HepG2 (cell line): Measurements from ENCODE around the gene SPRED2. TPM values are rescaled to one million over a fixed set of nuclear protein-coding genes. Genes with fewer than 3 reads are reported as not detected.

Experiments
- ATAC-seq: fragments of 200-7000 bp; cut with Tn5 transposase; 3 replicates; pipeline ENCODE4 v1.9.1; 2020; ENCODE audit warnings: mild to moderate bottlenecking, moderate library complexity
- BruUV-seq: library from RNA; stranded (reverse); fragments of 400-500 nt; replicated peaks from 2 replicates; lab custom pipeline; 2021; lab: Mats Ljungman, UMichigan
- CTCF ChIA-PET: fragments of 300-600 bp; formaldehyde crosslinking; extraction: SDS; loops from one replicate; lab custom pipeline; 2021; ENCODE audit warnings: low total read pairs, inconsistent platforms, low intra/inter-chr PET ratio; lab: Yijun Ruan, JAX
- POLR2A ChIA-PET: fragments of 350-600 bp; sonication (Branson Sonifier 250); formaldehyde crosslinking; loops from one replicate; lab custom pipeline; 2020; ENCODE audit warnings: antibody characterized with exemption, inconsistent platforms; lab: Yijun Ruan, JAX
- DNase-seq: peaks from one replicate; pipeline ENCODE4 v3.0.0-alpha.2; 2015; ENCODE audit warnings: low spot score
- FAIRE-seq: peaks from 3 replicates; lab custom pipeline; 2011; peaks lifted over from hg19 to GRCh38; lab: Jason Lieb, UNC
- H2AFZ ChIP-seq: one replicate; pipeline ENCODE4 v1.6.1; 2011; ENCODE audit warnings: low read length, inconsistent platforms
- H3K27ac ChIP-seq: fragments of 300-600 bp; 3 replicates; pipeline ENCODE4 v1.8.0; 2011; ENCODE audit warnings: mixed run types, mild to moderate bottlenecking, mixed read lengths, low read length, inconsistent platforms; ENCODE audit not compliant: insufficient read depth; ENCODE audit errors: extremely low read length
- H3K27me3 ChIP-seq, 2 experiments: fragments of 200-600 bp in 1 of 2; 2 replicates in 1 of 2; 3 replicates in 1 of 2; pipeline versions ENCODE4 v1.6.0 to v1.8.0; 2011; ENCODE audit warnings: low read length in 2 of 2, mild to moderate bottlenecking in 2 of 2, moderate library complexity in 2 of 2, inconsistent platforms in 1 of 2; ENCODE audit not compliant: insufficient read depth in 2 of 2, control insufficient read depth in 1 of 2
- H3K36me3 ChIP-seq, 2 experiments: fragments of 200-600 bp in 1 of 2; replicated peaks in 1 of 2; 2 replicates in 1 of 2; 3 replicates in 1 of 2; pipeline versions ENCODE4 v1.5.1 to v1.8.0; 2011; ENCODE audit warnings: low read length in 2 of 2, inconsistent platforms in 1 of 2; ENCODE audit not compliant: insufficient read depth in 2 of 2, control insufficient read depth in 1 of 2
- H3K4me1 ChIP-seq: 2 replicates; pipeline ENCODE4 v1.5.1; 2012; ENCODE audit warnings: low read length, inconsistent platforms; ENCODE audit not compliant: insufficient read depth
- H3K4me2 ChIP-seq: 2 replicates; pipeline ENCODE4 v1.6.0; 2011; ENCODE audit warnings: low read depth, low read length, inconsistent platforms
- H3K4me3 ChIP-seq, 3 experiments: fragments of 200-600 bp in 1 of 3; sonication (generic), shearing (Covaris generic) in 1 of 3; replicated peaks in 1 of 3; 2 replicates each; pipeline ENCODE4 v1.5.1; 2011 to 2016; ENCODE audit warnings: low read length in 3 of 3, inconsistent platforms in 2 of 3, low read depth in 2 of 3, mild to moderate bottlenecking in 2 of 3, control low read depth in 1 of 3, mixed read lengths in 1 of 3; ENCODE audit not compliant: insufficient read depth in 1 of 3
- H3K79me2 ChIP-seq: one replicate; pipeline ENCODE4 v1.6.1; 2011; ENCODE audit warnings: low read length, inconsistent platforms; ENCODE audit not compliant: insufficient read depth
- H3K9ac ChIP-seq: 2 replicates; pipeline ENCODE4 v1.6.0; 2011; ENCODE audit warnings: mild to moderate bottlenecking, low read depth, low read length, inconsistent platforms; ENCODE audit not compliant: insufficient read depth
- H3K9me3 ChIP-seq: 2 replicates; pipeline ENCODE4 v1.5.1; 2012; ENCODE audit warnings: mild to moderate bottlenecking, low read length
- H4K20me1 ChIP-seq: 2 replicates; pipeline ENCODE4 v1.6.0; 2011; ENCODE audit warnings: inconsistent platforms, mild to moderate bottlenecking, low read length, moderate library complexity; ENCODE audit not compliant: insufficient read depth
- BCL6 ChIP-seq: IDR thresholded peaks from 2 replicates; pipeline ENCODE4 v1.6.1; 2016; ENCODE audit warnings: missing genetic modification reagents, missing compliant biosample characterization
- CAMTA2 ChIP-seq: sonication (generic); formaldehyde crosslinking; IDR thresholded peaks from 2 replicates; pipeline ENCODE4 v1.4.0; 2020; ENCODE audit warnings: mild to moderate bottlenecking, missing genetic modification reagents, borderline replicate concordance
- KLF12 ChIP-seq: sonication (generic); formaldehyde crosslinking; IDR thresholded peaks from 2 replicates; pipeline ENCODE4 v1.4.0; 2020; ENCODE audit warnings: missing genetic modification reagents, borderline replicate concordance
- KMT2A ChIP-seq: sonication (generic); formaldehyde crosslinking; IDR thresholded peaks from 2 replicates; pipeline ENCODE4 v1.4.0; 2020; ENCODE audit warnings: missing genetic modification reagents
- MAFK ChIP-seq, 2 experiments: IDR thresholded peaks in 1 of 2; conservative IDR thresholded peaks in 1 of 2; 2 replicates each; pipeline ENCODE4 v1.6.1; 2011; ENCODE audit warnings: improper control_type of control experiment in 2 of 2, low read length in 2 of 2
- NR2F6 ChIP-seq, 2 experiments: IDR thresholded peaks; 2 replicates each; pipeline ENCODE4 v1.6.1; 2016; ENCODE audit warnings: antibody characterized with exemption in 1 of 2, mild to moderate bottlenecking in 1 of 2
- PATZ1 ChIP-seq: sonication (generic); formaldehyde crosslinking; IDR thresholded peaks from 2 replicates; pipeline ENCODE4 v1.4.0; 2020; ENCODE audit warnings: missing genetic modification reagents
- POLR2AphosphoS2 ChIP-seq: IDR thresholded peaks from 2 replicates; pipeline ENCODE4 v1.6.1; 2011; ENCODE audit warnings: low read depth, low read length, improper control_type of control experiment
- SALL2 ChIP-seq: sonication (generic); formaldehyde crosslinking; IDR thresholded peaks from 2 replicates; pipeline ENCODE4 v1.8.1; 2023; ENCODE audit warnings: mild to moderate bottlenecking, missing genetic modification reagents, inconsistent platforms
- YY1 ChIP-seq: IDR thresholded peaks from 2 replicates; pipeline ENCODE4 v1.6.1; 2011; ENCODE audit warnings: low read length, low read depth, moderate library complexity, mild to moderate bottlenecking; ENCODE audit not compliant: insufficient read depth, insufficient replicate concordance
- ZBTB4 ChIP-seq: sonication (generic); formaldehyde crosslinking; IDR thresholded peaks from 2 replicates; pipeline ENCODE4 v1.4.0; 2020; ENCODE audit warnings: missing genetic modification reagents, mild to moderate bottlenecking, borderline replicate concordance
- ZNF230 ChIP-seq: sonication (generic); formaldehyde crosslinking; IDR thresholded peaks from 2 replicates; pipeline ENCODE4 v1.4.0; 2020; ENCODE audit warnings: mild to moderate bottlenecking, missing genetic modification reagents
- ZNF430 ChIP-seq: sonication (generic); formaldehyde crosslinking; IDR thresholded peaks from 2 replicates; pipeline ENCODE4 v1.9.0; 2021; ENCODE audit warnings: mild to moderate bottlenecking, missing genetic modification reagents
- WGBS: methylation state at CpG from one replicate; pipeline ENCODE4 v1.1.6; 2017; ENCODE audit warnings: low lambda C conversion rate; 5-methylcytosine and 5-hydroxymethylcytosine counted together
- in situ Hi-C: cut with HindIII; loops from 2 replicates; pipeline ENCODE4 v1.10.0; 2017; ENCODE audit warnings: low pct_unique_long_range_greater_than_20kb; ENCODE audit not compliant: extremely low pct_ligation_motif_present
- intact Hi-C: fragments of 100-400 bp; cut with micrococcal nuclease; formaldehyde crosslinking; loops from one replicate; pipeline ENCODE4 v1.10.0; 2022; ENCODE audit not compliant: unreplicated experiment
- polyA plus RNA-seq, 8 experiments: library from polyadenylated mRNA; depleted of rRNA in 3 of 8; stranded (reverse) in 7 of 8; unstranded in 1 of 8; fragments of >200 nt; fragmentation: Illumina TruSeq in 4 of 8; extraction: Trizol in 4 of 8; gene quantifications; 2 replicates each; pipeline versions ENCODE4 v1.2.1 to v1.2.3, GENCODE V29; 2011 to 2016; ENCODE audit warnings: low read depth in 4 of 8, missing spikeins in 1 of 8, mixed read lengths in 1 of 8; ENCODE audit not compliant: insufficient read depth in 1 of 8
- total RNA-seq, 5 experiments: library from RNA; depleted of rRNA; stranded (reverse); fragments of >200 nt; fragmentation: Illumina TruSeq; extraction: Trizol; gene quantifications; 2 replicates each; pipeline ENCODE4 v1.2.3, GENCODE V29; 2016; ENCODE audit warnings: low read depth in 1 of 5
- TF ChIP-seq, protein P1 (sequence below): sonication (generic); formaldehyde crosslinking; IDR thresholded peaks from 2 replicates; pipeline ENCODE4 v1.9.0; 2021; ENCODE audit warnings: missing genetic modification reagents, mild to moderate bottlenecking, borderline replicate concordance
- TF ChIP-seq, protein P2 (sequence below): IDR thresholded peaks from 2 replicates; pipeline ENCODE4 v1.6.1; 2018; ENCODE audit warnings: missing genetic modification reagents, mild to moderate bottlenecking, missing compliant biosample characterization

The SPRED2 gene
- total and polyA plus RNA-seq, 2 of the 13 experiments (the other 11 are each of a cell fraction or from before 2014, with no cell fraction given), result 13.0 to 37.0 TPM

GRCh38 chr2:65386989-65387388 is 45.4 kb downstream of the SPRED2 start:
- ATAC-seq, result peak; percentile 65
- TF ChIP-seq YY1, result peak; percentile 37
- no peak for TF ChIP-seq ZNF430 (CRISPR knock-in tag)
- no peak for TF ChIP-seq NR2F6 (IDR thresholded peaks at IDR 0.05)
- 0 out of 2 replicates have a peak, but pooled peaks have one; percentile 6 for TF ChIP-seq NR2F6 (CRISPR knock-in tag; IDR thresholded peaks at IDR 0.05)
- TF ChIP-seq POLR2AphosphoS2, result no peak
- no peak for TF ChIP-seq CAMTA2
- no peak for TF ChIP-seq KLF12 (CRISPR knock-in tag)
- TF ChIP-seq BCL6, result 0 out of 2 replicates have a peak, but pooled peaks have one; percentile 11
- TF ChIP-seq ZBTB4 (CRISPR knock-in tag), result no peak
- TF ChIP-seq, protein P1, sequence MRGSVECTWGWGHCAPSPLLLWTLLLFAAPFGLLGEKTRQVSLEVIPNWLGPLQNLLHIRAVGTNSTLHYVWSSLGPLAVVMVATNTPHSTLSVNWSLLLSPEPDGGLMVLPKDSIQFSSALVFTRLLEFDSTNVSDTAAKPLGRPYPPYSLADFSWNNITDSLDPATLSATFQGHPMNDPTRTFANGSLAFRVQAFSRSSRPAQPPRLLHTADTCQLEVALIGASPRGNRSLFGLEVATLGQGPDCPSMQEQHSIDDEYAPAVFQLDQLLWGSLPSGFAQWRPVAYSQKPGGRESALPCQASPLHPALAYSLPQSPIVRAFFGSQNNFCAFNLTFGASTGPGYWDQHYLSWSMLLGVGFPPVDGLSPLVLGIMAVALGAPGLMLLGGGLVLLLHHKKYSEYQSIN (CRISPR knock-in tag), result no peak
- TF ChIP-seq, protein P2, sequence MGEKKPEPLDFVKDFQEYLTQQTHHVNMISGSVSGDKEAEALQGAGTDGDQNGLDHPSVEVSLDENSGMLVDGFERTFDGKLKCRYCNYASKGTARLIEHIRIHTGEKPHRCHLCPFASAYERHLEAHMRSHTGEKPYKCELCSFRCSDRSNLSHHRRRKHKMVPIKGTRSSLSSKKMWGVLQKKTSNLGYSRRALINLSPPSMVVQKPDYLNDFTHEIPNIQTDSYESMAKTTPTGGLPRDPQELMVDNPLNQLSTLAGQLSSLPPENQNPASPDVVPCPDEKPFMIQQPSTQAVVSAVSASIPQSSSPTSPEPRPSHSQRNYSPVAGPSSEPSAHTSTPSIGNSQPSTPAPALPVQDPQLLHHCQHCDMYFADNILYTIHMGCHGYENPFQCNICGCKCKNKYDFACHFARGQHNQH (CRISPR knock-in tag), result no peak
- TF ChIP-seq MAFK (conservative IDR thresholded peaks at IDR 0.05 in 1 of 2, IDR thresholded peaks at IDR 0.05 in 1 of 2; ENCODE audit: low read length in 2 of 2), result no peak
- TF ChIP-seq KMT2A, result 0 out of 2 replicates have a peak, but pooled peaks have one; percentile 32
- TF ChIP-seq SALL2 (CRISPR knock-in tag), result no peak
- TF ChIP-seq ZNF230 (CRISPR knock-in tag), result no peak
- TF ChIP-seq PATZ1, result peak; percentile 22; the same call in 1 of the 2 replicates

More at GRCh38 chr2:65386989-65387388, 45.4 kb downstream of the SPRED2 start:
- FAIRE-seq, result no peak
- H3K4me3 ChIP-seq, result no peak overlapping the region
- H2AFZ ChIP-seq, result no peak overlapping the region
- WGBS, result 89% methylated on average over 4 of the region's 4 CpGs
- no peaks in the 10 kb centered on the region for H3K9me3 ChIP-seq
- H3K27me3 ChIP-seq, result no peaks in the 10 kb centered on the region
- H3K9ac ChIP-seq, result no peak overlapping the region
- ChIA-PET CTCF (interaction anchor here (0.6 to 1.5 kb wide), 2 partner anchors 34 to 122 kb away, joined by 3 to 4 read pairs; no protein-coding TSS in a partner anchor), POLR2A (interaction anchor here (1.0 to 1.2 kb wide), 3 partner anchors 14 to 51 kb away, joined by 3 to 6 read pairs (median 3); partner anchors contain the start of gene SPRED2)
- peaks cover 92% of the 10 kb centered on the region for H3K79me2 ChIP-seq
- no TSS peak for BruUV-seq
- no peak for DNase-seq
- peak overlapping the region; percentile 5; the same call in 1 of the 2 replicates for H3K4me2 ChIP-seq
- intact Hi-C loops, result loop anchor here (1.0 kb wide), 1 partner anchor 122 kb away; no protein-coding TSS in a partner anchor
- peaks cover 94% of the 10 kb centered on the region for H3K4me1 ChIP-seq
- H3K36me3 ChIP-seq, result peaks cover 3 to 9% of the 10 kb centered on the region in 2 experiments
- H4K20me1 ChIP-seq, result peaks cover 82% of the 10 kb centered on the region
- H3K27ac ChIP-seq, result peak overlapping the region; percentile 11
- in situ Hi-C loops, result no loop called here
